HepG2 (cell line): ENCODE measurements around the gene DOCK9. TPM values are rescaled to one million over a fixed set of nuclear protein-coding genes. Genes with fewer than 3 reads are reported as not detected.

Source experiments
- ATAC-seq: fragments of 200-7000 bp; cut with Tn5 transposase; 3 replicates; pipeline ENCODE4 v1.9.1; 2020; ENCODE audit warnings: mild to moderate bottlenecking, moderate library complexity
- BruUV-seq: library from RNA; stranded (reverse); fragments of 400-500 nt; replicated peaks from 2 replicates; lab custom pipeline; 2021; lab: Mats Ljungman, UMichigan
- CTCF ChIA-PET: fragments of 300-600 bp; formaldehyde crosslinking; extraction: SDS; loops from one replicate; lab custom pipeline; 2021; ENCODE audit warnings: low total read pairs, inconsistent platforms, low intra/inter-chr PET ratio; lab: Yijun Ruan, JAX
- POLR2A ChIA-PET: fragments of 350-600 bp; sonication (Branson Sonifier 250); formaldehyde crosslinking; loops from one replicate; lab custom pipeline; 2020; ENCODE audit warnings: antibody characterized with exemption, inconsistent platforms; lab: Yijun Ruan, JAX
- DNase-seq: peaks from one replicate; pipeline ENCODE4 v3.0.0-alpha.2; 2015; ENCODE audit warnings: low spot score
- FAIRE-seq: peaks from 3 replicates; lab custom pipeline; 2011; peaks lifted over from hg19 to GRCh38; lab: Jason Lieb, UNC
- H2AFZ ChIP-seq: one replicate; pipeline ENCODE4 v1.6.1; 2011; ENCODE audit warnings: low read length, inconsistent platforms
- H3K27ac ChIP-seq: fragments of 300-600 bp; 3 replicates; pipeline ENCODE4 v1.8.0; 2011; ENCODE audit warnings: mixed run types, mild to moderate bottlenecking, mixed read lengths, low read length, inconsistent platforms; ENCODE audit not compliant: insufficient read depth; ENCODE audit errors: extremely low read length
- H3K27me3 ChIP-seq, 2 experiments: fragments of 200-600 bp in 1 of 2; 2 replicates in 1 of 2; 3 replicates in 1 of 2; pipeline versions ENCODE4 v1.6.0 to v1.8.0; 2011; ENCODE audit warnings: low read length in 2 of 2, mild to moderate bottlenecking in 2 of 2, moderate library complexity in 2 of 2, inconsistent platforms in 1 of 2; ENCODE audit not compliant: insufficient read depth in 2 of 2, control insufficient read depth in 1 of 2
- H3K36me3 ChIP-seq, 2 experiments: fragments of 200-600 bp in 1 of 2; replicated peaks in 1 of 2; 2 replicates in 1 of 2; 3 replicates in 1 of 2; pipeline versions ENCODE4 v1.5.1 to v1.8.0; 2011; ENCODE audit warnings: low read length in 2 of 2, inconsistent platforms in 1 of 2; ENCODE audit not compliant: insufficient read depth in 2 of 2, control insufficient read depth in 1 of 2
- H3K4me1 ChIP-seq: 2 replicates; pipeline ENCODE4 v1.5.1; 2012; ENCODE audit warnings: low read length, inconsistent platforms; ENCODE audit not compliant: insufficient read depth
- H3K4me2 ChIP-seq: 2 replicates; pipeline ENCODE4 v1.6.0; 2011; ENCODE audit warnings: low read depth, low read length, inconsistent platforms
- H3K4me3 ChIP-seq, 3 experiments: fragments of 200-600 bp in 1 of 3; sonication (generic), shearing (Covaris generic) in 1 of 3; replicated peaks in 1 of 3; 2 replicates each; pipeline ENCODE4 v1.5.1; 2011 to 2016; ENCODE audit warnings: low read length in 3 of 3, inconsistent platforms in 2 of 3, low read depth in 2 of 3, mild to moderate bottlenecking in 2 of 3, control low read depth in 1 of 3, mixed read lengths in 1 of 3; ENCODE audit not compliant: insufficient read depth in 1 of 3
- H3K79me2 ChIP-seq: one replicate; pipeline ENCODE4 v1.6.1; 2011; ENCODE audit warnings: low read length, inconsistent platforms; ENCODE audit not compliant: insufficient read depth
- H3K9ac ChIP-seq: 2 replicates; pipeline ENCODE4 v1.6.0; 2011; ENCODE audit warnings: mild to moderate bottlenecking, low read depth, low read length, inconsistent platforms; ENCODE audit not compliant: insufficient read depth
- H3K9me3 ChIP-seq: 2 replicates; pipeline ENCODE4 v1.5.1; 2012; ENCODE audit warnings: mild to moderate bottlenecking, low read length
- H4K20me1 ChIP-seq: 2 replicates; pipeline ENCODE4 v1.6.0; 2011; ENCODE audit warnings: inconsistent platforms, mild to moderate bottlenecking, low read length, moderate library complexity; ENCODE audit not compliant: insufficient read depth
- AGO1 ChIP-seq: fragments of 200-400 bp; formaldehyde crosslinking; IDR thresholded peaks from 2 replicates; pipeline ENCODE4 v1.6.1; 2017; ENCODE audit warnings: mild to moderate bottlenecking, low read depth, low read length, moderate library complexity; ENCODE audit not compliant: poor library complexity, severe bottlenecking
- ARID2 ChIP-seq: sonication (generic); formaldehyde crosslinking; IDR thresholded peaks from 2 replicates; pipeline ENCODE4 v1.8.1; 2022; ENCODE audit warnings: mild to moderate bottlenecking, missing genetic modification reagents, borderline replicate concordance
- BRCA1 ChIP-seq: sonication (generic); formaldehyde crosslinking; IDR thresholded peaks from 2 replicates; pipeline ENCODE4 v1.4.0; 2020; ENCODE audit warnings: missing genetic modification reagents
- CAMTA2 ChIP-seq: sonication (generic); formaldehyde crosslinking; IDR thresholded peaks from 2 replicates; pipeline ENCODE4 v1.4.0; 2020; ENCODE audit warnings: mild to moderate bottlenecking, missing genetic modification reagents, borderline replicate concordance
- CEBPG ChIP-seq: IDR thresholded peaks from 2 replicates; pipeline ENCODE4 v1.6.1; 2016
- E2F2 ChIP-seq: sonication (generic); formaldehyde crosslinking; IDR thresholded peaks from 2 replicates; pipeline ENCODE4 v1.4.0; 2020; ENCODE audit warnings: missing genetic modification reagents, borderline replicate concordance
- FOXK2 ChIP-seq: fragments of 450-650 bp; IDR thresholded peaks from 2 replicates; pipeline ENCODE4 v1.6.1; 2016
- FOXO1 ChIP-seq: sonication (generic); formaldehyde crosslinking; IDR thresholded peaks from 2 replicates; pipeline ENCODE4 v1.4.0; 2020; ENCODE audit warnings: missing genetic modification reagents
- HOXA5 ChIP-seq: sonication (generic); formaldehyde crosslinking; IDR thresholded peaks from 2 replicates; pipeline ENCODE4 v1.4.0; 2020; ENCODE audit warnings: missing genetic modification reagents
- KDM3A ChIP-seq: IDR thresholded peaks from 2 replicates; pipeline ENCODE4 v1.6.1; 2018; ENCODE audit warnings: low read depth, missing compliant biosample characterization
- MED13 ChIP-seq: sonication (generic); formaldehyde crosslinking; IDR thresholded peaks from 2 replicates; pipeline ENCODE4 v1.5.0; 2020; ENCODE audit warnings: missing genetic modification reagents
- PBX3 ChIP-seq: sonication (generic); formaldehyde crosslinking; IDR thresholded peaks from 2 replicates; pipeline ENCODE4 v1.8.1; 2023; ENCODE audit warnings: missing genetic modification reagents, inconsistent platforms, borderline replicate concordance
- TOE1 ChIP-seq: sonication (generic); formaldehyde crosslinking; IDR thresholded peaks from 2 replicates; pipeline ENCODE4 v1.4.0; 2020; ENCODE audit warnings: mild to moderate bottlenecking, missing genetic modification reagents
- ZMYM3 ChIP-seq: sonication (generic); formaldehyde crosslinking; IDR thresholded peaks from 2 replicates; pipeline ENCODE4 v1.5.1; 2020; ENCODE audit warnings: mild to moderate bottlenecking, missing genetic modification reagents
- ZNF614 ChIP-seq: IDR thresholded peaks from 2 replicates; pipeline ENCODE4 v1.6.1; 2018; ENCODE audit warnings: missing biosample characterization, missing genetic modification reagents, inconsistent platforms, borderline replicate concordance
- ZNF740 ChIP-seq: sonication (generic); formaldehyde crosslinking; IDR thresholded peaks from 2 replicates; pipeline ENCODE4 v1.4.0; 2020; ENCODE audit warnings: missing genetic modification reagents
- WGBS: methylation state at CpG from one replicate; pipeline ENCODE4 v1.1.6; 2017; ENCODE audit warnings: low lambda C conversion rate; 5-methylcytosine and 5-hydroxymethylcytosine counted together
- in situ Hi-C: cut with HindIII; loops from 2 replicates; pipeline ENCODE4 v1.10.0; 2017; ENCODE audit warnings: low pct_unique_long_range_greater_than_20kb; ENCODE audit not compliant: extremely low pct_ligation_motif_present
- intact Hi-C: fragments of 100-400 bp; cut with micrococcal nuclease; formaldehyde crosslinking; loops from one replicate; pipeline ENCODE4 v1.10.0; 2022; ENCODE audit not compliant: unreplicated experiment
- polyA plus RNA-seq, 8 experiments: library from polyadenylated mRNA; depleted of rRNA in 3 of 8; stranded (reverse) in 7 of 8; unstranded in 1 of 8; fragments of >200 nt; fragmentation: Illumina TruSeq in 4 of 8; extraction: Trizol in 4 of 8; gene quantifications; 2 replicates each; pipeline versions ENCODE4 v1.2.1 to v1.2.3, GENCODE V29; 2011 to 2016; ENCODE audit warnings: low read depth in 4 of 8, missing spikeins in 1 of 8, mixed read lengths in 1 of 8; ENCODE audit not compliant: insufficient read depth in 1 of 8
- total RNA-seq, 5 experiments: library from RNA; depleted of rRNA; stranded (reverse); fragments of >200 nt; fragmentation: Illumina TruSeq; extraction: Trizol; gene quantifications; 2 replicates each; pipeline ENCODE4 v1.2.3, GENCODE V29; 2016; ENCODE audit warnings: low read depth in 1 of 5
- TF ChIP-seq, protein P1 (sequence below): IDR thresholded peaks from 2 replicates; pipeline ENCODE4 v1.6.1; 2016; ENCODE audit warnings: missing genetic modification reagents, missing compliant biosample characterization
- TF ChIP-seq, protein P2 (sequence below): sonication (generic); formaldehyde crosslinking; IDR thresholded peaks from 2 replicates; pipeline ENCODE4 v1.8.0; 2022; ENCODE audit warnings: low read depth, missing genetic modification reagents

The DOCK9 gene
- total and polyA plus RNA-seq, 2 of the 13 experiments (the other 11 are each of a cell fraction or from before 2014, with no cell fraction given): 0.44 to 0.97 TPM

DNA sequence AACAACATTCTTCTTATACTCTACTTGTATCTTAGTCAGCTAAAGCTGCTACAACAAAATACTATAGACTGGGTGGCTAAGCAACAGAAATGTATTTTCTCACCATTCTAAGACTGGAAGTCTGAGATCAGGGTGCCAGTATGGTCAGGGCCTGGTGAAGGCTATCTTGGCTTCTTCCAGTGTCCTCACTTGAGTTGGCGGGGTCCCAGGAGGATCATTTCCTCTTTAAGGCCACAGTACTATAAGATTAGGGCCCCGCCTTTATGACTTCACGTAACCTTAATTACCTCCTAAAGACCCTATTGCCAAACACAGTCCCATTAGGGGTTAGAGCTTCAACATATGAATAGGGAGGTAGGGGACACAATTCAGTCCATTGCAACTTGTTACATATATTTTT is 30.7 kb upstream of the DOCK9 start:
- Histone ChIP-seq H4K20me1 (no peaks in the 10 kb centered on the region), H3K4me2 (no peak overlapping the region), H3K79me2 (no peaks in the 10 kb centered on the region), H3K9me3 (no peaks in the 10 kb centered on the region), H3K4me1 (no peaks in the 10 kb centered on the region), H3K36me3 (no peaks in the 10 kb centered on the region), H3K27ac (no peak overlapping the region), H3K9ac (no peak overlapping the region), H2AFZ (no peak overlapping the region), H3K4me3 (no peak overlapping the region), H3K27me3 (no peaks in the 10 kb centered on the region)
- no peak for ATAC-seq
- in situ Hi-C loops: no loop called here
- ChIA-PET POLR2A (no interaction called here), CTCF (no interaction called here)
- TF ChIP-seq, protein P1, sequence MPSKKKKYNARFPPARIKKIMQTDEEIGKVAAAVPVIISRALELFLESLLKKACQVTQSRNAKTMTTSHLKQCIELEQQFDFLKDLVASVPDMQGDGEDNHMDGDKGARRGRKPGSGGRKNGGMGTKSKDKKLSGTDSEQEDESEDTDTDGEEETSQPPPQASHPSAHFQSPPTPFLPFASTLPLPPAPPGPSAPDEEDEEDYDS (CRISPR knock-in tag): no peak
- TF ChIP-seq KDM3A (no peak), MED13 (CRISPR knock-in tag) (no peak), BRCA1 (CRISPR knock-in tag) (no peak), E2F2 (CRISPR knock-in tag) (no peak), FOXK2 (no peak), ZNF740 (CRISPR knock-in tag) (no peak), FOXO1 (CRISPR knock-in tag) (no peak), ZMYM3 (no peak), TOE1 (CRISPR knock-in tag) (no peak), ARID2 (CRISPR knock-in tag) (no peak), CAMTA2 (CRISPR knock-in tag) (no peak), PBX3 (no peak), ZNF614 (no peak), CEBPG (CRISPR knock-in tag) (no peak), HOXA5 (CRISPR knock-in tag) (no peak), AGO1 (no peak)
- TF ChIP-seq, protein P2, sequence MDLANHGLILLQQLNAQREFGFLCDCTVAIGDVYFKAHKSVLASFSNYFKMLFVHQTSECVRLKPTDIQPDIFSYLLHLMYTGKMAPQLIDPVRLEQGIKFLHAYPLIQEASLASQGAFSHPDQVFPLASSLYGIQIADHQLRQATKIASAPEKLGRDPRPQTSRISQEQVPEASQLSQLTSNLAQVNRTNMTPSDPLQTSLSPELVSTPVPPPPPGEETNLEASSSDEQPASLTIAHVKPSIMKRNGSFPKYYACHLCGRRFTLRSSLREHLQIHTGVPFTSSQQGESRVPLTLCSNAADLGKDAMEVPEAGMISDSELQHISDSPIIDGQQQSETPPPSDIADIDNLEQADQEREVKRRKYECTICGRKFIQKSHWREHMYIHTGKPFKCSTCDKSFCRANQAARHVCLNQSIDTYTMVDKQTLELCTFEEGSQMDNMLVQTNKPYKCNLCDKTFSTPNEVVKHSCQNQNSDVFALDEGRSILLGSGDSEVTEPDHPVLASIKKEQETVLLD: no peak
- DNase-seq: no peak
- intact Hi-C loops: no loop called here
- WGBS: 90% methylated on average over 3 of the region's 3 CpGs
- FAIRE-seq: no peak
- no TSS peak for BruUV-seq
